IMR-90 (cell line): Measurements from ENCODE around the gene ARHGEF1. TPM values are rescaled to one million over a fixed set of nuclear protein-coding genes. Genes with fewer than 3 reads are reported as not detected.

Experiments
- ATAC-seq: fragments of 200-7000 bp; cut with Tn5 transposase; 2 replicates; pipeline ENCODE4 v1.9.1; 2020; ENCODE audit warnings: low read depth, mild to moderate bottlenecking, moderate library complexity
- BruUV-seq: library from RNA; stranded (reverse); fragments of 400-500 nt; replicated peaks from 2 replicates; lab custom pipeline; 2021; lab: Mats Ljungman, UMichigan
- CTCF ChIA-PET: fragments of 300-600 bp; formaldehyde crosslinking; extraction: SDS; loops from one replicate; lab custom pipeline; 2021; ENCODE audit warnings: antibody characterized with exemption; lab: Yijun Ruan, JAX
- POLR2A ChIA-PET: fragments of 300-600 bp; sonication (Branson Sonifier 250); formaldehyde crosslinking; loops from one replicate; lab custom pipeline; 2022; ENCODE audit warnings: antibody characterized with exemption; ENCODE audit not compliant: unreplicated experiment; lab: Charles Lee
- DNase-seq: peaks from one replicate; pipeline ENCODE4 v3.0.0; 2013
- H2AFZ ChIP-seq: replicated peaks from 2 replicates; pipeline ENCODE3; 2013; ENCODE audit warnings: low read length, mild to moderate bottlenecking; ENCODE audit not compliant: poor library complexity
- H2AK5ac ChIP-seq: 2 replicates; pipeline ENCODE4 v1.6.1; 2013; ENCODE audit warnings: low read depth, low read length, inconsistent platforms
- H2AK9ac ChIP-seq: replicated peaks from 2 replicates; pipeline ENCODE3; 2013; ENCODE audit warnings: mild to moderate bottlenecking, low read depth, low read length, moderate library complexity; ENCODE audit not compliant: poor library complexity
- H2BK120ac ChIP-seq: 2 replicates; pipeline ENCODE4 v1.6.1; 2013; ENCODE audit warnings: low read depth, low read length, inconsistent platforms
- H2BK15ac ChIP-seq: 3 replicates; pipeline ENCODE4 v1.6.1; 2013; ENCODE audit warnings: low read depth, low read length, inconsistent platforms
- H2BK20ac ChIP-seq: 2 replicates; pipeline ENCODE4 v1.6.1; 2013; ENCODE audit warnings: low read depth, mild to moderate bottlenecking, inconsistent platforms, low read length, moderate library complexity
- H2BK5ac ChIP-seq: 2 replicates; pipeline ENCODE4 v1.6.1; 2013; ENCODE audit warnings: mild to moderate bottlenecking, low read depth, low read length, inconsistent platforms; ENCODE audit not compliant: poor library complexity, severe bottlenecking
- H3K14ac ChIP-seq: replicated peaks from 2 replicates; pipeline ENCODE4 v1.6.1; 2013; ENCODE audit warnings: low read depth, low read length, inconsistent platforms
- H3K18ac ChIP-seq: 2 replicates; pipeline ENCODE4 v1.6.1; 2013; ENCODE audit warnings: low read depth, low read length, control low read depth
- H3K23ac ChIP-seq: 2 replicates; pipeline ENCODE4 v1.6.1; 2013; ENCODE audit warnings: low read depth, low read length, inconsistent platforms
- H3K27ac ChIP-seq: 2 replicates; pipeline ENCODE4 v1.5.1; 2013; ENCODE audit warnings: mild to moderate bottlenecking, control low read depth, low read length; ENCODE audit not compliant: insufficient read depth
- H3K27me3 ChIP-seq: 2 replicates; pipeline ENCODE4 v1.6.1; 2013; ENCODE audit warnings: low read length; ENCODE audit not compliant: control insufficient read depth, insufficient read depth
- H3K36me3 ChIP-seq: 2 replicates; pipeline ENCODE4 v1.6.1; 2013; ENCODE audit warnings: low read length, mixed read lengths; ENCODE audit not compliant: control insufficient read depth, insufficient read depth
- H3K4ac ChIP-seq: 2 replicates; pipeline ENCODE4 v1.6.1; 2013; ENCODE audit warnings: low read depth, low read length, inconsistent platforms
- H3K4me1 ChIP-seq: 2 replicates; pipeline ENCODE4 v1.6.1; 2013; ENCODE audit warnings: low read length, mixed read lengths; ENCODE audit not compliant: control insufficient read depth, insufficient read depth
- H3K4me2 ChIP-seq: 2 replicates; pipeline ENCODE4 v1.6.1; 2013; ENCODE audit warnings: low read depth, mild to moderate bottlenecking, control low read depth, low read length, moderate library complexity
- H3K4me3 ChIP-seq: 2 replicates; pipeline ENCODE4 v1.5.1; 2013; ENCODE audit warnings: low read depth, mild to moderate bottlenecking, control low read depth, low read length, moderate library complexity; ENCODE audit not compliant: insufficient read depth
- H3K56ac ChIP-seq: 2 replicates; pipeline ENCODE4 v1.6.1; 2013; ENCODE audit warnings: low read length, inconsistent platforms; ENCODE audit not compliant: insufficient read depth; ENCODE audit errors: extremely low read depth
- H3K79me1 ChIP-seq, 2 experiments: 2 replicates each; pipeline ENCODE4 v1.6.1; 2013; ENCODE audit warnings: low read length in 2 of 2, inconsistent platforms in 1 of 2, low read depth in 1 of 2
- H3K9ac ChIP-seq: 2 replicates; pipeline ENCODE4 v1.6.1; 2013; ENCODE audit warnings: low read depth, low read length, control low read depth
- H3K9me1 ChIP-seq: 2 replicates; pipeline ENCODE4 v1.6.1; 2013; ENCODE audit warnings: low read length, inconsistent platforms; ENCODE audit not compliant: insufficient read depth
- H3K9me3 ChIP-seq: 2 replicates; pipeline ENCODE4 v1.6.1; 2013; ENCODE audit warnings: low read length; ENCODE audit not compliant: control insufficient read depth, insufficient read depth
- H4K20me1 ChIP-seq: 2 replicates; pipeline ENCODE4 v1.6.1; 2013; ENCODE audit warnings: low read length, inconsistent platforms; ENCODE audit not compliant: insufficient read depth
- H4K5ac ChIP-seq: 2 replicates; pipeline ENCODE4 v1.6.1; 2013; ENCODE audit warnings: mild to moderate bottlenecking, low read depth, low read length, control low read depth
- H4K8ac ChIP-seq, 2 experiments: 2 replicates each; pipeline ENCODE4 v1.6.1; 2013; ENCODE audit warnings: low read depth in 2 of 2, low read length in 2 of 2, control low read depth in 1 of 2, inconsistent platforms in 1 of 2
- H4K91ac ChIP-seq: 2 replicates; pipeline ENCODE4 v1.6.1; 2013; ENCODE audit warnings: low read depth, low read length, inconsistent platforms; ENCODE audit not compliant: insufficient read depth
- BHLHE40 ChIP-seq: fragments of 150-350 bp; IDR thresholded peaks from 2 replicates; pipeline ENCODE4 v1.6.1; 2016; ENCODE audit warnings: mild to moderate bottlenecking, low read depth, low read length
- CEBPB ChIP-seq: IDR thresholded peaks from 2 replicates; pipeline ENCODE4 v1.6.1; 2012; ENCODE audit warnings: low read depth, low read length, improper control_type of control experiment
- MAFK ChIP-seq: IDR thresholded peaks from 2 replicates; pipeline ENCODE4 v1.6.1; 2012; ENCODE audit warnings: low read depth, low read length, improper control_type of control experiment
- MXI1 ChIP-seq: IDR thresholded peaks from 2 replicates; pipeline ENCODE4 v1.6.1; 2012; ENCODE audit warnings: low read depth, mild to moderate bottlenecking, low read length, moderate library complexity, borderline replicate concordance
- NFE2L2 ChIP-seq: fragments of 150-350 bp; IDR thresholded peaks from 2 replicates; pipeline ENCODE4 v1.6.1; 2016; ENCODE audit warnings: low read depth, mild to moderate bottlenecking, low read length
- POLR2A ChIP-seq: IDR thresholded peaks from 2 replicates; pipeline ENCODE4 v1.6.1; 2012; ENCODE audit warnings: mild to moderate bottlenecking, low read depth, low read length
- RAD21 ChIP-seq: IDR thresholded peaks from 2 replicates; pipeline ENCODE4 v1.6.1; 2012; ENCODE audit warnings: low read length, improper control_type of control experiment
- RCOR1 ChIP-seq: IDR thresholded peaks from 2 replicates; pipeline ENCODE4 v1.6.1; 2012; ENCODE audit warnings: mild to moderate bottlenecking, low read length, improper control_type of control experiment; ENCODE audit not compliant: insufficient replicate concordance
- RFX5 ChIP-seq: IDR thresholded peaks from 2 replicates; pipeline ENCODE4 v1.8.0; 2012; ENCODE audit warnings: low read depth, mild to moderate bottlenecking, low read length, moderate library complexity
- SMC3 ChIP-seq: fragments of 150-350 bp; IDR thresholded peaks from 2 replicates; pipeline ENCODE4 v1.6.1; 2016; ENCODE audit warnings: low read depth, mild to moderate bottlenecking, antibody characterized with exemption, low read length, moderate library complexity
- WGBS, 2 experiments: methylation state at CpG; one replicate each; pipeline versions ENCODE4 v1.1.5 to v1.1.7; 2013; ENCODE audit warnings: missing lambda C conversion rate in 2 of 2; ENCODE audit not compliant: insufficient read length in 1 of 2; ENCODE audit errors: extremely low coverage in 2 of 2; 5-methylcytosine and 5-hydroxymethylcytosine counted together
- dilution Hi-C: fragments of 300-500 bp; cut with HindIII; formaldehyde crosslinking; loops from one replicate; pipeline ENCODE4 v1.14.3; 2018; ENCODE audit warnings: low sequenced_read_pairs; ENCODE audit not compliant: unreplicated experiment
- in situ Hi-C: fragments of 300-500 bp; cut with MboI; formaldehyde crosslinking; loops from 3 replicates; pipeline ENCODE4 v1.14.3; 2019; ENCODE audit warnings: low sequenced_read_pairs, inconsistent platforms, mixed read lengths
- intact Hi-C: fragments of 100-400 bp; cut with micrococcal nuclease; formaldehyde crosslinking; loops from 2 replicates; pipeline ENCODE4 v1.10.0; 2022
- polyA plus RNA-seq, 3 experiments: library from polyadenylated mRNA; depleted of rRNA; stranded (reverse); fragments of >200 nt; gene quantifications; 2 replicates each; pipeline ENCODE4 v1.2.3, GENCODE V29; 2012; ENCODE audit warnings: low replicate concordance in 1 of 3
- total RNA-seq: library from RNA; depleted of rRNA; stranded (reverse); fragments of >200 nt; gene quantifications from 2 replicates; pipeline ENCODE4 v1.2.3, GENCODE V29; 2012
- TF ChIP-seq, protein P1 (sequence below): fragments of 150-350 bp; IDR thresholded peaks from 2 replicates; pipeline ENCODE4 v1.6.1; 2016; ENCODE audit warnings: low read depth, mild to moderate bottlenecking, low read length, moderate library complexity, borderline replicate concordance
- TF ChIP-seq, protein P2 (sequence below): conservative IDR thresholded peaks from 2 replicates; pipeline ENCODE4 v1.5.1; 2012; ENCODE audit warnings: mild to moderate bottlenecking, low read depth, low read length, improper control_type of control experiment
- TF ChIP-seq, protein P3 (sequence below): fragments of 150-350 bp; IDR thresholded peaks from 2 replicates; pipeline ENCODE4 v1.6.1; 2017; ENCODE audit warnings: mild to moderate bottlenecking, antibody characterized with exemption, low read length, low read depth

The ARHGEF1 gene
- total and polyA plus RNA-seq, 2 of the 4 experiments (the other 2 are of a cell fraction) = 11.5 to 47.1 TPM

- no peak overlapping the region for H2BK20ac ChIP-seq
- TF ChIP-seq RFX5 = no peak
- no peak for TF ChIP-seq SMC3
- no peak for TF ChIP-seq POLR2A
- TF ChIP-seq MXI1 = no peak
- no peak for TF ChIP-seq NFE2L2
- no peak for TF ChIP-seq RCOR1
- TF ChIP-seq RAD21 = no peak
- TF ChIP-seq, protein P1, sequence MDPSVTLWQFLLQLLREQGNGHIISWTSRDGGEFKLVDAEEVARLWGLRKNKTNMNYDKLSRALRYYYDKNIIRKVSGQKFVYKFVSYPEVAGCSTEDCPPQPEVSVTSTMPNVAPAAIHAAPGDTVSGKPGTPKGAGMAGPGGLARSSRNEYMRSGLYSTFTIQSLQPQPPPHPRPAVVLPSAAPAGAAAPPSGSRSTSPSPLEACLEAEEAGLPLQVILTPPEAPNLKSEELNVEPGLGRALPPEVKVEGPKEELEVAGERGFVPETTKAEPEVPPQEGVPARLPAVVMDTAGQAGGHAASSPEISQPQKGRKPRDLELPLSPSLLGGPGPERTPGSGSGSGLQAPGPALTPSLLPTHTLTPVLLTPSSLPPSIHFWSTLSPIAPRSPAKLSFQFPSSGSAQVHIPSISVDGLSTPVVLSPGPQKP = no peak
- no peak for TF ChIP-seq CEBPB
- no peak for TF ChIP-seq MAFK
- TF ChIP-seq, protein P2, sequence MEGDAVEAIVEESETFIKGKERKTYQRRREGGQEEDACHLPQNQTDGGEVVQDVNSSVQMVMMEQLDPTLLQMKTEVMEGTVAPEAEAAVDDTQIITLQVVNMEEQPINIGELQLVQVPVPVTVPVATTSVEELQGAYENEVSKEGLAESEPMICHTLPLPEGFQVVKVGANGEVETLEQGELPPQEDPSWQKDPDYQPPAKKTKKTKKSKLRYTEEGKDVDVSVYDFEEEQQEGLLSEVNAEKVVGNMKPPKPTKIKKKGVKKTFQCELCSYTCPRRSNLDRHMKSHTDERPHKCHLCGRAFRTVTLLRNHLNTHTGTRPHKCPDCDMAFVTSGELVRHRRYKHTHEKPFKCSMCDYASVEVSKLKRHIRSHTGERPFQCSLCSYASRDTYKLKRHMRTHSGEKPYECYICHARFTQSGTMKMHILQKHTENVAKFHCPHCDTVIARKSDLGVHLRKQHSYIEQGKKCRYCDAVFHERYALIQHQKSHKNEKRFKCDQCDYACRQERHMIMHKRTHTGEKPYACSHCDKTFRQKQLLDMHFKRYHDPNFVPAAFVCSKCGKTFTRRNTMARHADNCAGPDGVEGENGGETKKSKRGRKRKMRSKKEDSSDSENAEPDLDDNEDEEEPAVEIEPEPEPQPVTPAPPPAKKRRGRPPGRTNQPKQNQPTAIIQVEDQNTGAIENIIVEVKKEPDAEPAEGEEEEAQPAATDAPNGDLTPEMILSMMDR = no peak
- no peak for TF ChIP-seq BHLHE40
- TF ChIP-seq, protein P3, sequence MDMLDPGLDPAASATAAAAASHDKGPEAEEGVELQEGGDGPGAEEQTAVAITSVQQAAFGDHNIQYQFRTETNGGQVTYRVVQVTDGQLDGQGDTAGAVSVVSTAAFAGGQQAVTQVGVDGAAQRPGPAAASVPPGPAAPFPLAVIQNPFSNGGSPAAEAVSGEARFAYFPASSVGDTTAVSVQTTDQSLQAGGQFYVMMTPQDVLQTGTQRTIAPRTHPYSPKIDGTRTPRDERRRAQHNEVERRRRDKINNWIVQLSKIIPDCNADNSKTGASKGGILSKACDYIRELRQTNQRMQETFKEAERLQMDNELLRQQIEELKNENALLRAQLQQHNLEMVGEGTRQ = no peak
- H3K4ac ChIP-seq = no peak overlapping the region
- no peak overlapping the region for H3K27ac ChIP-seq
- no peak overlapping the region for H3K4me3 ChIP-seq
- peaks cover 9 to 32% of the 10 kb centered on the region in 2 experiments; a peak in 3 of 4 replicates for H3K79me1 ChIP-seq
- in situ Hi-C loops (no loop called here), intact Hi-C loops (no loop called here), dilution Hi-C loops (no loop called here)
- H3K14ac ChIP-seq = no peak overlapping the region
- ATAC-seq (no peak), DNase-seq (no peak)
- no peaks in the 10 kb centered on the region for H3K9me3 ChIP-seq
- ChIA-PET CTCF (no interaction called here), POLR2A (no interaction called here)
- H3K36me3 ChIP-seq = peaks cover 56% of the 10 kb centered on the region
- H2AK9ac ChIP-seq = no peak overlapping the region
- no peak overlapping the region for H4K5ac ChIP-seq
- H4K8ac ChIP-seq = no peak overlapping the region
- no peak overlapping the region for H3K56ac ChIP-seq
- no peak overlapping the region for H3K23ac ChIP-seq
- no peak overlapping the region for H2AK5ac ChIP-seq
- H4K91ac ChIP-seq = no peak overlapping the region
- no peaks in the 10 kb centered on the region for H3K27me3 ChIP-seq
- no peak overlapping the region for H3K9ac ChIP-seq
- BruUV-seq = no TSS peak
- no peaks in the 10 kb centered on the region for H3K9me1 ChIP-seq
- peaks cover 23% of the 10 kb centered on the region for H4K20me1 ChIP-seq
- no peaks in the 10 kb centered on the region for H3K4me1 ChIP-seq
- H3K18ac ChIP-seq = no peak overlapping the region
- no peak overlapping the region for H3K4me2 ChIP-seq
- H2BK5ac ChIP-seq = no peak overlapping the region
- no peak overlapping the region for H2AFZ ChIP-seq
- 95% methylated on average over 22 of the region's 34 CpGs; no CpG with 5 or more reads in 1 of the 2 experiments for WGBS, 2 experiments
- H2BK15ac ChIP-seq = no peak overlapping the region
- H2BK120ac ChIP-seq = no peak overlapping the region
Observed at GRCh38 chr19:41892173-41892902, 9.4 kb downstream of the ARHGEF1 start.
